Measurements from ENCODE around the gene CIB1. TPM values are rescaled to one million over a fixed set of nuclear protein-coding genes. Genes with fewer than 3 reads are reported as not detected.

The CIB1 gene
- total and polyA plus RNA-seq, 2 experiments from 2014 or later = 53.3 to 163 TPM

GRCh38 chr15:90208356-90208755 lies 25.4 kb downstream of the CIB1 start:
- DNase-seq (ENCODE audit: low spot score) = no peak
- Histone ChIP-seq H3K4me1 (ENCODE audit: insufficient read depth) (peaks cover 28% of the 10 kb centered on the region), H2AFZ (no peak overlapping the region), H3K4me2 (no peak overlapping the region), H3K4me3 (no peak overlapping the region), H3K27me3 (no peaks in the 10 kb centered on the region), H3K36me3 (replicated peaks; ENCODE audit: insufficient read depth, low read depth) (no peaks in the 10 kb centered on the region), H3K79me2 (peaks cover 91% of the 10 kb centered on the region), H3K27ac (no peak overlapping the region), H3K9me2 (replicated peaks; ENCODE audit: insufficient read depth) (no peaks in the 10 kb centered on the region), H3K9me3 (ENCODE audit: low read depth) (no peaks in the 10 kb centered on the region), H4K20me1 (ENCODE audit: insufficient read depth, poor library complexity, severe bottlenecking) (peaks cover 13% of the 10 kb centered on the region)
- 78% methylated on average over 6 of the region's 6 CpGs for WGBS (ENCODE audit: low lambda C conversion rate, missing lambda C conversion rate)
- TF ChIP-seq EZH2phosphoT487 (IDR thresholded peaks at IDR 0.05; ENCODE audit: low read depth, severe bottlenecking, unreplicated experiment) (no peak), EZH2 (IDR thresholded peaks at IDR 0.05; ENCODE audit: borderline replicate concordance) (no peak), CTCF (IDR thresholded peaks at IDR 0.05; ENCODE audit: poor library complexity) (no peak)

- Histone ChIP-seq H3K4me1 (ENCODE audit: insufficient read depth) (peaks cover 25% of the 10 kb centered on the region), H3K79me2 (peaks cover 93% of the 10 kb centered on the region), H3K4me2 (no peak overlapping the region), H3K27me3 (no peaks in the 10 kb centered on the region), H4K20me1 (ENCODE audit: insufficient read depth, poor library complexity, severe bottlenecking) (peaks cover 24% of the 10 kb centered on the region), H3K4me3 (no peak overlapping the region), H3K9me2 (replicated peaks; ENCODE audit: insufficient read depth) (no peaks in the 10 kb centered on the region), H3K27ac (no peak overlapping the region), H2AFZ (no peak overlapping the region), H3K36me3 (replicated peaks; ENCODE audit: insufficient read depth, low read depth) (no peaks in the 10 kb centered on the region), H3K9me3 (ENCODE audit: low read depth) (no peaks in the 10 kb centered on the region)
- no peak for TF ChIP-seq EZH2phosphoT487 (IDR thresholded peaks at IDR 0.05; ENCODE audit: low read depth, severe bottlenecking, unreplicated experiment)
- no peak for TF ChIP-seq CTCF (IDR thresholded peaks at IDR 0.05; ENCODE audit: poor library complexity)
- no peak for TF ChIP-seq EZH2 (IDR thresholded peaks at IDR 0.05; ENCODE audit: borderline replicate concordance)
- WGBS (ENCODE audit: low lambda C conversion rate, missing lambda C conversion rate) = 95% methylated on average over 6 of the region's 6 CpGs
- DNase-seq (ENCODE audit: low spot score) = no peak
Observed at GRCh38 chr15:90207252-90207651, 26.5 kb downstream of the CIB1 start.

GRCh38 chr15:90205886-90206285 lies 27.9 kb downstream of the CIB1 start:
- Histone ChIP-seq H3K27me3 (no peaks in the 10 kb centered on the region), H4K20me1 (ENCODE audit: insufficient read depth, poor library complexity, severe bottlenecking) (peaks cover 28% of the 10 kb centered on the region), H3K4me3 (no peak overlapping the region), H3K27ac (no peak overlapping the region), H3K9me2 (replicated peaks; ENCODE audit: insufficient read depth) (no peaks in the 10 kb centered on the region), H3K4me1 (ENCODE audit: insufficient read depth) (peaks cover 14% of the 10 kb centered on the region), H3K79me2 (peaks cover 93% of the 10 kb centered on the region), H2AFZ (no peak overlapping the region), H3K36me3 (replicated peaks; ENCODE audit: insufficient read depth, low read depth) (no peaks in the 10 kb centered on the region), H3K9me3 (ENCODE audit: low read depth) (no peaks in the 10 kb centered on the region), H3K4me2 (no peak overlapping the region)
- WGBS (ENCODE audit: low lambda C conversion rate, missing lambda C conversion rate) = 91% methylated on average over 5 of the region's 5 CpGs
- no peak for DNase-seq (ENCODE audit: low spot score)
- TF ChIP-seq EZH2 (IDR thresholded peaks at IDR 0.05; ENCODE audit: borderline replicate concordance) = no peak
- no peak for TF ChIP-seq CTCF (IDR thresholded peaks at IDR 0.05; ENCODE audit: poor library complexity)
- TF ChIP-seq EZH2phosphoT487 (IDR thresholded peaks at IDR 0.05; ENCODE audit: low read depth, severe bottlenecking, unreplicated experiment) = no peak
